Measurements from ENCODE around the gene SLC2A9.
"Not testable (repeated sequence)": the region's sequence is repeated elsewhere in the genome, so short reads cannot be mapped to it uniquely, and the experiment has no call there.

Gene SLC2A9

DNA sequence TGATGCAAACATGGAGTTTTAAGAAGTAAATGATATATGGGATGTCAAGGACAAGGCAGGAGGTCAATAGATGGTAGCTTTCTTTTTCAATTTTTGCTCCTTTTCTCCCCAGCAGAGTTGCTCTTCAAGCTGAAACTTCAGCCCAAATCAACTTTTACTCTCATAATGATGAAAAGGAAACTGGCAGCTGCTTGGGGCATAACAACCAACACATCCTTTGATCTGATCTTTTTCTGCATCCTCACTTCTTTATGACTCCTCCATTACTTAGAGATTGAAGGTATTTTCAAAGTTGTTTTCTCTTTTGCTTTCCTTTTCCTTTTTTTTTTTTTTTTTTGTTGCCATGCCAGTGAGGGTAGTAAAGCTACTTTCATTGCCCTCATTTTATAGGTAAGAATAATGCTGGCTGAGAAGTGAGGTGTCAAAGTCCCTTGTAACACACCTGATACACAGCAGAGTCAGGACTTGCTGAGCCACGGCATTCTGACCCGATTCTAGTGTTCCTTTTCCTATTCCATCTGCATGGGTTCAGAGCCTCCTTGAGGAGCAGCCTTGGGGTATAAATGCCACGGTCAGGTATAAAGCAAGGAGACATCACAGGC is 26.9 kb downstream of the SLC2A9 start:
- no peak for DNase-seq

GRCh38 chr4:9989918-9990635 is 31.2 kb downstream of the SLC2A9 start:
- no peak for DNase-seq

DNA sequence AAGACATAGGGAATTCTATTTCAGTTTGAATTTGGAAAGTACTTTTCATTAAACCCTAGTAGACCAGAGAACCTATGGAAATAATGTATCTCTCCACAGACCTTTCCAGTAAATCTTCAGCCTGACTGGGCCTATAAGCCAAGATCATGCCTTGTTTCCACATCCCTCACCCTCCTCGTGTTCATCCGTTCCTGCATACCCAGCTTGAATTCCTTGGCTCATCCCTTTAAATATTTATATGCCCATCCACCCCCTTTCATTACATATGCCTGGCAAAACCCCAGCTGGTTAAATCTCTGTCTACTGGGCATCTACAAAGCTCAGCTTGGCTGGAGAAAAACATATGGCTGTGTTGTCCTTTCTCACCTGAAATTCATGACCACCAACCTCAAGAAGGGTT is 32.4 kb downstream of the SLC2A9 start:
- DNase-seq = no peak

DNA sequence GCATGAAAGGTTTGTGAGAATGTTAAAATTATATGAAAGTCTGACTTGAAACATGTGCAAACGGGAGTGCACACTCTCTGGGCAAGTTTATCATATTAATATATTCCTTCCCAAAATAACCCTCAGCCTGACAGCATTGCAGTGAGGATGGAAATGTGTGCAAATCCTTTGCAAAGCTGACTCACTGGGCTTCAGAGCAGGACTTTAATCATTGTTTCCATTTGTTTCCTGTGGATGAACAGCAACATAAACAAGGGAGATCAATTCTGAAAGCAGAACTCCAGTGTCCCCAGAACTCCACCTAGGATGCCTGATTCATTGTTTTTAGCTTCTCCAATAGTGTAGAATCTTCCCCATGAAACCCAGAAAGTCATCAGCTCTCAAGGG is 32.9 kb downstream of the SLC2A9 start:
- DNase-seq = no peak

DNA sequence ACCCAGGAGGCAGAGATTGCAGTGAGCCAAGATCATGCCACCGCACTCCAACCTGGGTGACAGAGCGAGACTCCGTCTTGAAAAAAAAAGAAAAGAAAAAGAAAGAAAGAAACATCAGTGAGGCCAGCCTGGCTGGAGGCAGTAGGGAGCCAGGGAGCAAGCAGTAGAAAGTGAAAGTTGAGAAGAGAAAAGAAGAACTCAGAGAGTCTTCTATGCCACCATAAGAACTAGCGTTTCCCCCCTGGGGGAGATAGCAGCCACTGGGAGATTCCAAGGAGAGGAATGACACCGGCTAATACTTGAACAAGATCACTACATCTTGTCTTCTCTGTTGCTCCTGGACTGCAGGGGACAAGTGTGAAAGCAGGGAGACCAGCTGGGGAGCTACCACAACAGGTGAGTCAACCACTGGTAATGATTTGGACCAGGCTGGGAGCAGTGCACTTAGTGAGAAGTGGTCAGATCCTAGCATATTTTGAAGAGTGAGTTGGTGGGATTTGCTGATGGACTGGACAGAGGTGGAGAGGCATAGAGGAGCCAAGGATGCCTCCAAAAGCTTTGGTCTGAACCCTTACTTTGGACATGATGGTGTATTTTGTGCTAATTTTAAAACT is 33.4 kb downstream of the SLC2A9 start:
- no peak for DNase-seq

- no peak for DNase-seq
These were observed 36.7 kb downstream of the SLC2A9 start for GRCh38 chr4:9984621-9985020.

DNA sequence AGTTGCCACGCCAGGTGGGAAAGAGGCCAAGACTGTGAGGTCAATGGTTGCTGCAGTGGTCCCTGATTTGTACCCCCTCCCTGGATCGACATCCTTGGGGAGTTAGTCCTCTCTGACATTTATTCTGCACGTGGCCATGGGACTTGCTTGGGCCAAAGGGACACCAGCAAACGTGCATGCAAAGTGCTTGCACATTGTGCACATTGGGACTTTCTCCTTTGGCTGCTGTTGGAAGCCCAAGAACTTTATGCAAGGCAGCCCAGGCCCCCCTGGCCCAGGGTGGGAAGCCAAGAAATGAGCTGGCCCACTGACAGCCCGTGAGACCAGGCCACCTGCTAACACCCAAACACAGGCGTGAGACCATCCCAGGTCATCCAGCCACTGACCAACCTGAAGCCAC is 38.1 kb downstream of the SLC2A9 start:
- DNase-seq = no peak

DNA sequence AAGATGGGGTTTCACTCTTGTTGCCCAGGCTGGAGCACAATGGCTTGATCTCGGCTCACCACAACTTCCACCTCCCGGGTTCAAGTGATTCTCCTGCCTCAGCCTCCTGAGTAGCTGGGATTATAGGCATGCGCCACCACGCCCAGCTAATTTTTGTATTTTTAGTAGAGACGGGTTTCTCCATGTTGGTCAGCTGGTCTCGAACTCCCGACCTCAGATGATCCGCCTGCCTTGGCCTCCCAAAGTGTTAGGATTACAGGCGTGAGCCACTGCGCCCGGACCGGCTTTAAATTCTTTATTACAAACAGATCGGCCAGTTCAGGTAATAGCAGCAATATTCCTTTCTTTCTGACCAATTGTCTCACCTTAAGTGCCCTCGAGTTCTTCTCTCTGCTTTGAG is 39.4 kb downstream of the SLC2A9 start:
- not testable (repeated sequence) for DNase-seq

- DNase-seq = no peak
These were observed 40.4 kb downstream of the SLC2A9 start for GRCh38 chr4:9980898-9981297.

GRCh38 chr4:9979101-9979701 is 42.1 kb downstream of the SLC2A9 start:
- no peak for DNase-seq

GRCh38 chr4:9977518-9978031 is 43.7 kb downstream of the SLC2A9 start:
- no peak for DNase-seq

DNA sequence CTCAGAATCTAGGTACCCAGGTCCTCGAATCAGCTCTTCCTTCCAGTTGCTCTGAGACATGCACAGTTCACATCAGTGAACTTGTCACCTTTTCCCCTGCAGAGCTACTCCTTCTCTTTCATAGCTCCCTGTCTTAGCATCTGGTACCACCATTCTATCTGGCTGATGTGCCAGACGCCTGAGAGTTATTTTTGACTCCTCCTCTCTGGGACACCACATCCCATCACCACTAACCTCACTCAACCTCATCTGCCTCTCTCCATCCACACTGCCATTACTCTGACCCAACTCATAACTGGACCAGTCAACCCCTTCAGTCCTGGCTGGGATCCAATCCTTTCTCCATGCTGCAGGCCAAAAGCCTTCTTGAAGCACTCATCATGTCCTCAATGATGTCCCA is 44.5 kb downstream of the SLC2A9 start:
- DNase-seq = no peak

DNA sequence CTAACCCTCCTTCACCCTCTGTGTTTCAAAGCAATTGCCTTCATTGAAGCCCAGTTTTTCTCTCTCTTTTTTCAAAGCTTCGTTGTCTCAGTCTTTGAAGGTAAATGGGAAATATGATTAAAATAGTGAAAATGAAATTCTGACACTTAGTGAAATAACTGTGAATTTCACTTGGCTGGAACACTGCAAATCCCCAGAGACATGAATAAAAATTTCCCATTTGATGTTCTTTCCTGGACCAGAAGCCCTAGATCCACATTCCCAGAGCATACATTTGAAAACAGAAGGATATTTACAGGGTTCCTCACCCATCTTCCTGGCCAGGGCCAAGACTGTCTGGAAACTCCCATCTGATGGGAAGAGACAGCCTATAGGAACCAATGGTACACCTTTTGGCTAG is 45.0 kb downstream of the SLC2A9 start:
- no peak for DNase-seq

DNA sequence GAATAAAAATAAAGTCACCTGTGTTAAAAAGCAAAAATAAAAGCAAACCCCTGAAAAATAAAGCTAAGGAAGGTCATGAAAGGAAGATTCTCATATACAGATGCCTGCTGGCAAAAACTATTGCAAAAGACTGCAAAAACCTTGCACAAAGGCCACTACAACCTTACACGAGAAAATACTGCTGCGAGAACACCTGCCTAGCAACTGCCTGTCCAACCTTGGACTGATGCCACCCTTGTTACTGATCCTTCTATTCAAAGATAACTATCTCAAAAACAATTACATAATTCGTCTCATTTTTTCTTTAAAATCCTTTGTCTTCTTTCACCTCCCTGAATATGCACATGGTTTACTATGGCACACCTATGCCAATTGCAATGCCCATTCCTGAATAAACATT is 49.6 kb downstream of the SLC2A9 start:
- no peak for DNase-seq

- DNase-seq = no peak
These were observed 50.8 kb downstream of the SLC2A9 start for GRCh38 chr4:9970399-9971011.

GRCh38 chr4:9969526-9970398 is 51.5 kb downstream of the SLC2A9 start:
- no peak for DNase-seq

DNA sequence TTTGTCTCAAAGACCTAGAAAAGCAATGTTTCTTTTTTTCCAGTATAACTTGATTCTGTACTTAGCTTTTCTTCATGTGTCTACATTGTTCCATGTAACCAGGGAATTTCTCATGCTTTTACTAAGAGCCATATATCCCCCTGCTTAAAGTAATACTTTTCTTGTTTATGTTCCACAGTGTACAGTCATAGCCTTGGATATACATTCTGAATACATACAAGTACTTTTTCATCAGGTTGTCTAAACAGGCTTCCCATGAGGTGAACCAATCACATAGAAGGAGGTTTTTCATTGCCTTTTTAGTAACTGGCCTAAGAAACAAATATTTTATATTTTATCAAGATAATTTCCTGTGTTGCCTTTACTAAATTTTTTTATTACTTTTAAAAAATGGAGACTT is 52.8 kb downstream of the SLC2A9 start:
- no peak for DNase-seq

GRCh38 chr4:9964879-9965278 is 56.4 kb downstream of the SLC2A9 start:
- DNase-seq = no peak

GRCh38 chr4:9963328-9963727 is 58.0 kb downstream of the SLC2A9 start:
- DNase-seq = no peak

DNA sequence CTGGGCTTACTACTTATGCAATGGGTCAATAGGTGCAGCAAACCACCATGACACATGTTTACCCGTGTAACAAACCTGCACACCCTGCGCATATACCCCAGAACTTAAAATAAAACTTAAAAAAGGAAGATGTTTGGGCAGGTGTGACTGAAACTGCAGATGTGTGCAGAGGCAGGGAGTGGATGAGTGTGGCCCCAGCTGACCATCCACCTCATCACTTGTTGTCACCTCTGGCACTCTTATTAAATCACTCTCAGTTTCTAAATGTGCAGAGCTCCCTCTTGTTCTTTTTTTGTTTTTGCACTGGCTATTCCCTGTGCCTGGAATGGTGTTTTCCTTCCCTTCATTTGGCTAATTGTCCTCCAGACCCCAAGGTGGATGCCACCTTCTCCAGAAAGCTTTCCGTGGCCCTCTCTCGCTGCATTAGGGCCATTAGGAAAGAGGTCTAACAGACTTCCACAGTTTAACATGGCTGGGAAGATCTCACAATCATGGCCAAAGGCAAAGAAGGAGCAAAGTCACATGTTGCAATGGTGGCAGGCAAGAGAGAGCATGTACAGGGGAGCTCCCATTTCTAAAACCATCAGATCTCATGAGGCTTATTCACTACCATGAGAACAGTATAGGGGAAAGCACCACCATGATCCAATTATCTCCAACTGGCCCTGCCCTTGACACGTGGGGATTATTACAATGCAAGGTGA is 58.5 kb downstream of the SLC2A9 start:
- no peak for DNase-seq

- no peak for DNase-seq
These were observed 66.8 kb downstream of the SLC2A9 start for GRCh38 chr4:9954468-9954867.

- DNase-seq = no peak
These were observed 68.2 kb downstream of the SLC2A9 start for GRCh38 chr4:9953089-9953488.

All from stimulated activated CD4-positive, alpha-beta T cell treated with anti-CD3 and anti-CD28 coated beads, Interleukin-4, amount 100 ng/mL, for 24 hours (primary cell).